Right ventricle myocardium inferior (tissue), 1 donor: Measurements from ENCODE around the gene RPL39L. TPM values are rescaled to one million over a fixed set of nuclear protein-coding genes. Genes with fewer than 3 reads are reported as not detected.

Experiments used
- ATAC-seq: fragments of 200-7000 bp; cut with Tn5 transposase; one replicate; pipeline ENCODE4 v1.9.1; 2020; ENCODE audit warnings: mild to moderate bottlenecking, moderate library complexity
- DNase-seq: peaks from one replicate; pipeline ENCODE4 v3.0.0; 2021; ENCODE audit errors: missing footprints
- intact Hi-C: fragments of 100-400 bp; cut with DNase I; formaldehyde crosslinking; loops from one replicate; pipeline ENCODE4 v1.11.0; 2022
- total RNA-seq: library from RNA; stranded (reverse); fragmentation: NEBNext Ultra II Directional; extraction: Animal tissue kit (Norgen Biotek cat#: 25700); gene quantifications from one replicate; pipeline ENCODE4 v1.2.1, GENCODE V29; 2021
- donor health status: DM: no; HTN: yes; CAD: no; lungs with severe emphysema.

RPL39L gene
- total RNA-seq, 1 donor from 2014 or later: 5.9 TPM

- intact Hi-C loops: no loop called here
- ATAC-seq (no peak), DNase-seq (no peak)
Measured at GRCh38 chr3:187104342-187104741, 35.0 kb downstream of the RPL39L start.

DNA sequence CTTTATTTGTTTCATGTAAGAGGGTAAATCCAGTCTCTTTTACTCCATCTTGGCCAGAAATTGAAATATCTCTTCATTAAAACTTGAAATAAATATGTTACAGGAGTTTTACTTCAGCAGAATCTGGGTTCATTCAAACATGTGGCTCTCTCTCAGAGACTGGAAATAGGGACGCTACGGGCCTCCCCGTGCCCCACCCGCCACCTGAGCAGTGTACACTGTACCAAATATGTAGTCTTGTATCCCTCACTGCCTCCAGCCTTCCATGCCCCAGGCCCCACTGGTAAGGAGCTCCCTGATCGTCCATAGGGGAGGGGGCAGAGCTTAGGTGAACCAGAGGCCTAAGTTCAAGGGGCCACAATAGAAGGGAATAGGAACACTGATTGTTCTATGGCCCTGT lies 36.0 kb downstream of the RPL39L start:
- intact Hi-C loops: no loop called here
- no peak for DNase-seq
- ATAC-seq: no peak

DNA sequence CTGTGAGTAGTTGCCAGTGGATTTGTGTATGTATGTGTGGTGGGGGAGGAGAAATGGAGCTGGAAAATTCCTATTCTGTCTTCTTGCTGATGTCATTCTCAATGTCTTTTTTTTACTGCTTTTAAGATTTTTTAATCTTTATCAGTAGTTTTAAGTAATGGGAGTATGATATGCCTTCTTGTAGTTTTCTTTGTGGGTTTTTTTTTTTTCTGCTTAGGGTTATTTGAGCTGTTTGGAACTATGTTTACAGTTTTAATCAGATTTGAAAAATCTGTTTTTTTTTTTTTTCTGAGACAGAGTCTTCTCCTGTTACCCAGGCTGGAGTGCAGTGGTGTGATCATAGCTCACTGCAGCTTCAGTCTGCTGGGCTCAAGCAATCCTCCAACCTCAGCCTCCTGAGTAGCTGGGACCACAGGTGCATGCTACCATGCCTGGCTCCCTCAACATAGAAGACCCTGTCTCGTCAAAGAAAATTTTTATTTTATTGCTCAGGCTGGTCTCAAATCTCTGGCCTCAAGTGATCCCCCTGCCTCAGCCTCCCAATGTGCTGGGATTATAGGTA lies 37.1 kb downstream of the RPL39L start:
- ATAC-seq: no peak
- intact Hi-C loops: no loop called here
- DNase-seq: no peak

DNA sequence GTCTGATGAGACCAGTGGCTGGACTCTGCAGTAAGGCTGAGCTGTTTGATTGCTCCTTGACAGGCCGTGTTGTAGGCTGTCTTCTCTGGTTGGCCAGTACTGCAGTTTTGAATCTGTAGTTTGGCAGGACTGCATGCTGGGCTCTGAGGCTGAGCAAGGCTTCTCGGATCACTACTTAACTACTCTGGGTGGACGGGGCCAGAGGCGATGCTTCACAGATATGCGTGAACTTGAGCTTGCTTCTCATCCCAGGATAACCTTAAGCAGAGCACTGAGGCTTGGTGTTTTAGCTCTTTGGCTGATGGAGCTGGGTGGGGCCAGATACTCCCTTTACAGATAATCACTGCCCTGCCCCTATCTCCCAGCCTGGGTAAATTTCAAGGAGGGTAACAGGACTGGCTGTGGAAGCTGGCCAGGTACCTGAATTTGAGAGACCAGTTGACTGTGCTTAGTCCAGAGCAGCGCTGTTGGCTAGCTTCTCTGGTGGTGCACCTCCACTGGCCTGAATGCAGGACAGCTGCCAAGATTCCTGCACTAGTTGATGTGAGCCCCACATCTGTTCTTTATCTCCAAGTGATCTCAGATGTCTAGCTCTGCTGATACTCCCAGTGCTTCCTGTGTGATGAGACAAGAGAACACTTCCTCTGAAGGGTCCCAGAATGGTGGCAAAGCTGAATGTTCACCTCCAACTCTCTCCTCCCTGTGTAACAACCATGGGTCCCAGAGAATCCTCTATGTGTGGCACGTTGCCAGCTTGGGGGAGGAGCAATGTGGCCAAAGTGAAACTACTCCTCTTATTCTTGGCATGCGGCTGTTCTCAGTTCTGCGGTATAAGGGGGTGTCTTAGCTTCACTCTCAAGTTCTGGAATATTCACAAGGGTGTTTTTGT lies 37.9 kb downstream of the RPL39L start:
- DNase-seq (peak; percentile 80), ATAC-seq (peak; percentile 77)
- intact Hi-C loops: no loop called here

- DNase-seq: no peak
- ATAC-seq: no peak
- intact Hi-C loops: no loop called here
Measured at GRCh38 chr3:187098923-187099512, 40.3 kb downstream of the RPL39L start.

GRCh38 chr3:187093320-187093719 lies 46.0 kb downstream of the RPL39L start:
- intact Hi-C loops: no loop called here
- ATAC-seq (no peak), DNase-seq (no peak)

- ATAC-seq (no peak), DNase-seq (no peak)
- intact Hi-C loops: no loop called here
Measured at GRCh38 chr3:187088701-187089100, 50.6 kb downstream of the RPL39L start.

- ATAC-seq (no peak), DNase-seq (no peak)
- intact Hi-C loops: no loop called here
Measured at GRCh38 chr3:187086831-187087230, 52.5 kb downstream of the RPL39L start.

DNA sequence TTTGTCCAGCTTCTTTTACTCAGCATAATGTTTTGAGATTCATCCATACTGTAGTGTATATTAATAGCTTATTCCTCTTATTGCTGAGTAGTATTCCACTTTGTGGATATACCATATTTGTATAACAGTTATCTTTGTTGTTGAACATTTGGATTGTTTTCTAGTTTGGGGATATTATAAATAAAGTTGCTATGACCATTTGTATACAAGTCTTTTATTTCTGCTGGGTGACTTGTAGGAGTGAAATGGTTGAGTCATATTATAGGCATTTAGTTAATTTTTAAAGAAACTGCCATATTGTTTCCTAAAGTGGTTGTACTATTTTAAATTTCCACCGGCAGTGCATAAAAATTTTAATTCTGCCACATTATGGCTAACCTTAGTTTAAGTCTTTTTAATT lies 53.4 kb downstream of the RPL39L start:
- DNase-seq: no peak
- no peak for ATAC-seq
- intact Hi-C loops: no loop called here

DNA sequence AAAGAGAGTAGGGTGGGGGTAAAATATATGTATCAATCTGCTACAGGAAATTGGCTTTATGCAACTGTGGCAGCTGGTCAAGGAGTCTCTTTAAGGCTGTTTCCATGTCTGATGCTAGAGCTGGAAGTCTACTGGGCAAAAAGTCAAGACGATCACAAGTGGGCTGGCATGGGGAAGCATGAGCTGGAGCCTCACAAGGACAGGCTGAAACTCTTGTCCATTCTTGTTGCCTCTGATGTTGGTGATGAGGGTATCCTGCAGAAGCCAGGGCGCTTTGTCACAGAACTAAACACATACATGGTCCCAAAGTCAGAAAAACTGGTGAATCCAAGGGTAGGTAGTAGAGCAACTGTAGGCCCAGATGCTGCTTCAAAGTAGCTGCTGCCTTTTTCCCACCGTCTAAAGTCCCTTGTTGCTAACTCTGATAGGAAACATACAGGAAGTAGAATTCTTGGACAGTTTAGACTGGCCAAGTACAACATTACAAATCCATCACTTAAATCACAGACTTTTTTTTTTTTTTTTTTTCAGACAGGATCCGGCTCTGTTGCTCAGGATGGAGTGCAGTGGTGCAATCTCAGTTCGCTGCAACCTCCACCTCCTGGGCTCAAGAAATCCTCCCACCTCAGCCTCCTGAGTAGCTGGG lies 54.2 kb downstream of the RPL39L start:
- ATAC-seq (no peak), DNase-seq (no peak)
- intact Hi-C loops: no loop called here

GRCh38 chr3:187084580-187084979 lies 54.7 kb downstream of the RPL39L start:
- ATAC-seq (no peak), DNase-seq (no peak)
- intact Hi-C loops: no loop called here

DNA sequence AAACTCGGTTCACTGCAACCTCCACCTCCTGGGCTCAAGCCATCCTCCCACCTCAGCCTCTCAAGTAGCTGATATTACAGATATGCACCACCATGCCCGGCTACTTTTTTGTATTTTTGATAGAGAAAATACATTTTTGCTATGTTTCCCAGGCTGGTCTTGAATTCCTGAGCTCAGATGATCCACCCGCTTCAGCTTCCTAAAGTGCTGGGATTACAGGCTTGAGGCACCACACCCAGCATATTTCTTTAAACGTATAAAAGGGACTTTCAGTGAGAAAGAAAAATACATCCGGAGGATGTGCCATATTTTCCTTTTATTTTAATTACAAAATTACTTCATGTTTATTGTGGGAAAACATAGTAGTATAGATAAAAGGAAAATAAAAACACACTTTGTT lies 55.2 kb downstream of the RPL39L start:
- DNase-seq (no peak), ATAC-seq (no peak)
- intact Hi-C loops: no loop called here

GRCh38 chr3:187082758-187083375 lies 56.4 kb downstream of the RPL39L start:
- ATAC-seq (no peak), DNase-seq (no peak)
- intact Hi-C loops: no loop called here

GRCh38 chr3:187080799-187081450 lies 58.4 kb downstream of the RPL39L start:
- DNase-seq (no peak), ATAC-seq (no peak)
- intact Hi-C loops: no loop called here

DNA sequence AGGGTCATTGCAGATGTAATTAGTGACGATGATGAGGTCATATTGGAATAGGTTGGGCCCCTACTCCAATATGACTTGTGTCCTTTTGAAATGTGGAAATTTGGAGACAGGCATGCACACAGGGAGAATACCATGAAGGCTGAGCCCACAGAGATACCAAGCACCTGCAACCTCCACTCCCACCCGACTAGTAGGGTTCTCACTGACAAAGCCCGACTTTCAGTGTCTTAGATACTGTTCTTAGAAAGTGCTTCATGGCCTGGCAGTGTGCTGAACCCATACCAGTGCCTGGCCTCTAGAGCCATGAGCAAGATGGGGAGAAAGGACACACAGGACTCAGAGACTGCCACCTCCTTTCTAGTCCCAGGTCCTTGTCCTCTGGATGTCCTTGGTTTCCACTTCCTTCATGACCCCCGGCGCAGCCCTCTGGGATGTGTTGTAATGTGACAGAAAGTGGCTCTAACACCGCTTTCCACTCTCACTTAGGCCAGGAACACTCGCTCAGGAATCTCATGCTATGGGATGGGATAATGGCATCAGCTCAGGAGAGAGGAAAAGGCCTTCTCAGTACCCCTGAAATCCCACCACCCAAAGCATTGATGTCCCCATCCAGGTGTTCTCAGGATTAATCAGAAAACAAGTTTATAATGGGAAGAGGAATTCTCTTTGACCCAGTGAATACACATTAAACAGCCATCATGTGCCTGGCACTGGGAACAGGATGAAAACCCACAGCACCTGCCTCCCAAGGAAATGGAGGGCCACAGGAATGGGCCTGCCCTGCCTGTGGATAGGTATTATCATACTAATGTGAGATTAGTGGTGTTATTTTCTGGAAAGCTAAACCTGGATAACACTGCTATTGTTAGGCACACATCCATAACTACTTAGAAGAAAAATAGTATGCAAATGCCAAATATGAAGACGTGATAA lies 59.9 kb downstream of the RPL39L start:
- DNase-seq: no peak
- ATAC-seq: no peak
- intact Hi-C loops: no loop called here

DNA sequence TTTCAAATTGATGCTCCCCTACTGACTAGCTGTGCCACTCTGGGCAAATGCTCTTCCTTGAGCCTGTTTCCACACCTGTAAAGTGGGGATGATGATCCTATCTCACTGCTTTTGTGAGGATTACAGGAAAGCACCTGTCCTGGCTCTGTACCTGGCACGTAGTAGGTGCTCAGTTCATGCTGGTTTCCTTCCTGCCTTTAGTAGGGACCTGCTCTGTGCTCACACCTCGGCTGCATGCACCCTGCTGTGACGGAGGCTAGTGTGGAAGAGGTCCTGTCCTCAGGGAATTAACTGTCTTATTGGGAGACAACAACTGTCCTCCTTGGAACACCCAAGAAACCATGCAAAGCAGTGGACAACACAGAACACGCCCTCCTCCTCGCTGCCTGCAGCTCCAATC lies 61.8 kb downstream of the RPL39L start:
- ATAC-seq (no peak), DNase-seq (no peak)
- intact Hi-C loops: no loop called here

- intact Hi-C loops: no loop called here
Measured at GRCh38 chr3:187077085-187077484, 62.2 kb downstream of the RPL39L start.

GRCh38 chr3:187076297-187076696 lies 63.0 kb downstream of the RPL39L start:
- ATAC-seq: no peak
- intact Hi-C loops: no loop called here
- DNase-seq: no peak

More at GRCh38 chr3:187077085-187077484, 62.2 kb downstream of the RPL39L start:
- DNase-seq: no peak
- no peak for ATAC-seq
